ENCODE measurements around the gene GCNT3. TPM values are rescaled to one million over a fixed set of nuclear protein-coding genes. Genes with fewer than 3 reads are reported as not detected.

GCNT3 gene
- total and polyA plus RNA-seq, 2 of the 8 experiments (the other 6 are each of a cell fraction or from before 2014, with no cell fraction given), result not detected

- TF ChIP-seq CHD7 (IDR thresholded peaks at IDR 0.05; ENCODE audit: insufficient replicate concordance, low read length), result no peak
- TF ChIP-seq CBX8 (IDR thresholded peaks at IDR 0.05; ENCODE audit: borderline replicate concordance, low read depth, low read length), result no peak
- no peak for TF ChIP-seq POLR2A (IDR thresholded peaks at IDR 0.05; ENCODE audit: control extremely low read depth in 1 of 2, low read depth in 2 of 2, low read length in 2 of 2)
- TF ChIP-seq ATF2 (IDR thresholded peaks at IDR 0.05; ENCODE audit: low read length), result no peak
Measured at GRCh38 chr15:59596640-59597039, 14.9 kb upstream of the GCNT3 start (continued).
